ENCODE data around the gene KRTAP12-3. TPM values are rescaled to one million over a fixed set of nuclear protein-coding genes. Genes with fewer than 3 reads are reported as not detected.
"Not testable (repeated sequence)": the region's sequence is repeated elsewhere in the genome, so short reads cannot be mapped to it uniquely, and the experiment has no call there.

Gene KRTAP12-3
- polyA plus RNA-seq, 2 of the 4 experiments (the other 2 are of a cell fraction): not detected

DNA sequence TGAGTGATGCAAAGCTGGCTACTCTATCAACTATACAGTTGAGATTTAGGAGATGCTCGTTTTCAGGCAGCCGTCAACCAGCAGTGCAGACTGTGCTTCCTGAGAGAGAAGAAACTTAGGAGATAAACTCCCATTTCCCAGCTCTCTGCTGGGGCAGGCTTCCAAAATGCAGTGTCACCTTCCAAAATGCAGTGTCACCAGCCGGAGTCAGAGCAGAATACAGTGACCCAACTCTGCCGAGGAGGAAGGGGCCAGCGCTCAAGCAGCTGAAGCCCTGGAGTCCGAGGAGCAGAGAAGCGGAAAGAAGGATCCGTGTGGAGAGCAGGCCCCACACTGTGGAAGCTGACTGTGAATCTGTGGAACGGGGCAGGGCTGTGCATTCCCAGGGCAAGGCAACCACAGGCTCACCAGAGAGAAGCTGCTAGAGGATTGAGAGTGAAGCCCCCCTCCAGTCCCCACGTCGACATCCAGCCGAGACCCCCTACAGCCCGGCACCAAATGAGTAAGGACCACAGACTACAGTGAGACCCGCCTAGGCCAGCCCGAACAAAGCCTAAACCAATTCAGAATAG lies 24.9 kb downstream of the KRTAP12-3 start:
- FAIRE-seq (no peak), ATAC-seq (no peak), DNase-seq (ENCODE audit: low read depth in 1 of 2, low spot score in 1 of 2) (no peak)
- TF ChIP-seq TP53 (CRISPR knock-in tag; IDR thresholded peaks at IDR 0.05) (no peak), KDM1A (IDR thresholded peaks at IDR 0.05; ENCODE audit: low read depth) (no peak), GATA3 (IDR thresholded peaks at IDR 0.05; ENCODE audit: borderline replicate concordance) (no peak)
- CTCF ChIA-PET: interaction anchor here (1.5 kb wide), 1 partner anchor 59 kb away, joined by 3 read pairs; no protein-coding TSS in a partner anchor
- H3K27ac ChIP-seq: no peak overlapping the region
- POLR2A ChIA-PET: no interaction called here
- H3K4me3 ChIP-seq: no peak overlapping the region
- H3K4me1 ChIP-seq: no peaks in the 10 kb centered on the region
- 45% methylated on average over 12 of the region's 15 CpGs for WGBS (ENCODE audit: missing lambda C conversion rate)
- H3K9me3 ChIP-seq: no peaks in the 10 kb centered on the region
- H3K4me2 ChIP-seq: no peak overlapping the region

GRCh38 chr21:44684077-44684476 lies 26.3 kb downstream of the KRTAP12-3 start:
- ChIA-PET POLR2A (no interaction called here), CTCF (interaction anchor here (0.8 kb wide), 1 partner anchor 10 kb away, joined by 3 read pairs; no protein-coding TSS in a partner anchor)
- Histone ChIP-seq H3K4me2 (no peak overlapping the region), H3K4me3 (no peak overlapping the region), H3K4me1 (no peaks in the 10 kb centered on the region), H3K9me3 (no peaks in the 10 kb centered on the region), H3K27ac (no peak overlapping the region)
- WGBS (ENCODE audit: missing lambda C conversion rate): 29% methylated on average over 7 of the region's 7 CpGs
- DNase-seq (ENCODE audit: low read depth in 1 of 2, low spot score in 1 of 2) (no peak), ATAC-seq (no peak), FAIRE-seq (no peak)
- TF ChIP-seq TP53 (CRISPR knock-in tag; IDR thresholded peaks at IDR 0.05) (no peak), ESRRA (IDR thresholded peaks at IDR 0.05; ENCODE audit: borderline replicate concordance, low read length) (no peak), FOXS1 (CRISPR knock-in tag; IDR thresholded peaks at IDR 0.05) (no peak), BCL3 (IDR thresholded peaks at IDR 0.05) (no peak), ATOH8 (CRISPR knock-in tag; IDR thresholded peaks at IDR 0.05; ENCODE audit: low read depth) (no peak), BHLHE40 (IDR thresholded peaks at IDR 0.05; ENCODE audit: low read depth, low read length) (no peak), POLR2AphosphoS2 (conservative IDR thresholded peaks at IDR 0.05; ENCODE audit: low read length) (no peak), CHD2 (IDR thresholded peaks at IDR 0.05; ENCODE audit: low read length, partially characterized antibody) (no peak)

GRCh38 chr21:44684483-44684882 lies 26.8 kb downstream of the KRTAP12-3 start:
- H3K4me3 ChIP-seq: no peak overlapping the region
- no peak overlapping the region for H3K4me2 ChIP-seq
- 9% methylated on average over 6 of the region's 6 CpGs for WGBS (ENCODE audit: missing lambda C conversion rate)
- ATAC-seq (no peak), FAIRE-seq (no peak), DNase-seq (ENCODE audit: low read depth in 1 of 2, low spot score in 1 of 2) (no peak)
- no peak for TF ChIP-seq SMC3 (IDR thresholded peaks at IDR 0.05)
- TF ChIP-seq JUN (IDR thresholded peaks at IDR 0.05): no peak
- no peak for TF ChIP-seq ATOH8 (CRISPR knock-in tag; IDR thresholded peaks at IDR 0.05; ENCODE audit: low read depth)
- TF ChIP-seq, protein P1, sequence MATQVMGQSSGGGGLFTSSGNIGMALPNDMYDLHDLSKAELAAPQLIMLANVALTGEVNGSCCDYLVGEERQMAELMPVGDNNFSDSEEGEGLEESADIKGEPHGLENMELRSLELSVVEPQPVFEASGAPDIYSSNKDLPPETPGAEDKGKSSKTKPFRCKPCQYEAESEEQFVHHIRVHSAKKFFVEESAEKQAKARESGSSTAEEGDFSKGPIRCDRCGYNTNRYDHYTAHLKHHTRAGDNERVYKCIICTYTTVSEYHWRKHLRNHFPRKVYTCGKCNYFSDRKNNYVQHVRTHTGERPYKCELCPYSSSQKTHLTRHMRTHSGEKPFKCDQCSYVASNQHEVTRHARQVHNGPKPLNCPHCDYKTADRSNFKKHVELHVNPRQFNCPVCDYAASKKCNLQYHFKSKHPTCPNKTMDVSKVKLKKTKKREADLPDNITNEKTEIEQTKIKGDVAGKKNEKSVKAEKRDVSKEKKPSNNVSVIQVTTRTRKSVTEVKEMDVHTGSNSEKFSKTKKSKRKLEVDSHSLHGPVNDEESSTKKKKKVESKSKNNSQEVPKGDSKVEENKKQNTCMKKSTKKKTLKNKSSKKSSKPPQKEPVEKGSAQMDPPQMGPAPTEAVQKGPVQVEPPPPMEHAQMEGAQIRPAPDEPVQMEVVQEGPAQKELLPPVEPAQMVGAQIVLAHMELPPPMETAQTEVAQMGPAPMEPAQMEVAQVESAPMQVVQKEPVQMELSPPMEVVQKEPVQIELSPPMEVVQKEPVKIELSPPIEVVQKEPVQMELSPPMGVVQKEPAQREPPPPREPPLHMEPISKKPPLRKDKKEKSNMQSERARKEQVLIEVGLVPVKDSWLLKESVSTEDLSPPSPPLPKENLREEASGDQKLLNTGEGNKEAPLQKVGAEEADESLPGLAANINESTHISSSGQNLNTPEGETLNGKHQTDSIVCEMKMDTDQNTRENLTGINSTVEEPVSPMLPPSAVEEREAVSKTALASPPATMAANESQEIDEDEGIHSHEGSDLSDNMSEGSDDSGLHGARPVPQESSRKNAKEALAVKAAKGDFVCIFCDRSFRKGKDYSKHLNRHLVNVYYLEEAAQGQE (IDR thresholded peaks at IDR 0.05): no peak
- TF ChIP-seq CEBPB (IDR thresholded peaks at IDR 0.05): no peak
- no peak for TF ChIP-seq KDM5A (IDR thresholded peaks at IDR 0.05)
- no peak for TF ChIP-seq HOXA7 (CRISPR knock-in tag; IDR thresholded peaks at IDR 0.05)
- TF ChIP-seq KDM1A (IDR thresholded peaks at IDR 0.05; ENCODE audit: low read depth): no peak
- no peak for TF ChIP-seq EHF (CRISPR knock-in tag; IDR thresholded peaks at IDR 0.05)
- TF ChIP-seq HOXB13 (CRISPR knock-in tag; IDR thresholded peaks at IDR 0.05; ENCODE audit: low read depth): no peak
- H3K27ac ChIP-seq: no peak overlapping the region
- CTCF ChIA-PET: no interaction called here
- POLR2A ChIA-PET: no interaction called here
- no peaks in the 10 kb centered on the region for H3K4me1 ChIP-seq
- no peaks in the 10 kb centered on the region for H3K9me3 ChIP-seq

DNA sequence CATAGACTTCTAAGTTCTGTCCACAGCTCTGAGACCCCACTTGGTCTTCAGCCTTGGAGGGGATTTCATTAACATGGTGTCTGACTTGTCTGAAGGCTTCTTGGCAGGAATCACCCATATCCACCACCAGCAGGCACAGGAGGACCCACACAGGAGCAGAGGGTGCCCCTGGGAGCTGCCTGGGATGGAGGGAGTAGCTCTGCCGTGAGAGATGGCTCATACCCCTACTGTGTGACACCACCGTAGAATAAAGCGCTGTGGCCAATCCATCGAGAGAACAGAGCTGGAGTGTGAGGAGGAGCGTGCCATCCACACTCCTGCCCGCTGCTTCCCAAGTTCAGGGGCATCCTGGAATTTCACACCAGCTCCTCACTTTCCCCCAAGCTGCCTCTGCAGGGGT lies 27.3 kb downstream of the KRTAP12-3 start:
- H3K4me3 ChIP-seq; DNase-seq (ENCODE audit: low read depth in 1 of 2, low spot score in 1 of 2); ATAC-seq; POLR2A ChIA-PET; H3K4me2 ChIP-seq; FAIRE-seq; H3K9me3 ChIP-seq; H3K27ac ChIP-seq; H3K4me1 ChIP-seq; CTCF ChIA-PET: not testable (repeated sequence)
- 30% methylated on average over 2 of the region's 6 CpGs for WGBS (ENCODE audit: missing lambda C conversion rate)

All from A549 (cell line).